Measurements from ENCODE around the gene TEAD1. TPM values are rescaled to one million over a fixed set of nuclear protein-coding genes. Genes with fewer than 3 reads are reported as not detected.

Gene TEAD1
- polyA plus RNA-seq, 1 experiment, result 113 TPM

GRCh38 chr11:12942157-12942556, 267.9 kb downstream of the TEAD1 start:
- DNase-seq (ENCODE audit: low read depth, low spot score), result no peak
- CTCF ChIA-PET, result interaction anchor here (1.0 kb wide), 1 partner anchor 443 kb away, joined by 3 read pairs; no protein-coding TSS in a partner anchor
- POLR2A ChIA-PET, result no interaction called here

DNA sequence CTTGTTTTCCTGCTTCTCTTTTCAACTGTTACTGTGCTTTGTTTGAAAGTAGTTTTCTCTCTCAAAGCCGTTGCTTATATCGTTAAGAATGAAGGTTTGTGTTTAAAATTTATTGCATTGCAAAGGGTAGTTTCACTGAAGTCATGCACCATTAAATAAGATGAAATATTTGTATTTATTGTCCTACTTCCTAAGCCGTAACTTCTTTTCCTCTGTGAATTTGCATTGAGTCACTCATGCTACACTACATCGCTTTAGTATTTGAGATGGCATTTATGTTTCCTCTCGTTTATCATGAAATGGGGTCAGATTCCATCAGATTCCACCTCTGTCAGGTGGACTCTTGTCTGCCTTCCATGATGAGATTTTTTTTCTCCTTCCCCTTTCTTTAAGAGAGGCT, 269.1 kb downstream of the TEAD1 start:
- TF ChIP-seq CTCF (IDR thresholded peaks at IDR 0.05; ENCODE audit: low read depth, low read length), result no peak
- ChIA-PET POLR2A (no interaction called here), CTCF (interaction anchor here (0.7 kb wide), 1 partner anchor 266 kb away, joined by 3 read pairs; no protein-coding TSS in a partner anchor)
- no peak for DNase-seq (ENCODE audit: low read depth, low spot score)
- no peaks in the 10 kb centered on the region for H3K9me3 ChIP-seq (ENCODE audit: control insufficient read depth, insufficient read depth, low read length)
- H3K4me3 ChIP-seq (ENCODE audit: low read depth, low read length), result no peak overlapping the region
- H3K27me3 ChIP-seq (ENCODE audit: control insufficient read depth, insufficient read depth, low read length), result no peaks in the 10 kb centered on the region
- no peak overlapping the region for H3K27ac ChIP-seq (ENCODE audit: low read depth, low read length)

More at GRCh38 chr11:12942157-12942556, 267.9 kb downstream of the TEAD1 start:
- Histone ChIP-seq H3K4me3 (ENCODE audit: low read depth, low read length) (no peak overlapping the region), H3K27ac (ENCODE audit: low read depth, low read length) (no peak overlapping the region), H3K9me3 (ENCODE audit: control insufficient read depth, insufficient read depth, low read length) (no peaks in the 10 kb centered on the region), H3K27me3 (ENCODE audit: control insufficient read depth, insufficient read depth, low read length) (no peaks in the 10 kb centered on the region)
- TF ChIP-seq CTCF (IDR thresholded peaks at IDR 0.05; ENCODE audit: low read depth, low read length), result no peak

- DNase-seq (ENCODE audit: low read depth, low spot score), result no peak
- ChIA-PET CTCF (interaction anchor here (0.8 to 1.0 kb wide), 2 partner anchors 19 to 31 kb away, joined by 3 read pairs; no protein-coding TSS in a partner anchor), POLR2A (no interaction called here)
- Histone ChIP-seq H3K4me3 (ENCODE audit: low read depth, low read length) (no peak overlapping the region), H3K27ac (ENCODE audit: low read depth, low read length) (no peak overlapping the region), H3K27me3 (ENCODE audit: control insufficient read depth, insufficient read depth, low read length) (no peaks in the 10 kb centered on the region), H3K9me3 (ENCODE audit: control insufficient read depth, insufficient read depth, low read length) (no peaks in the 10 kb centered on the region)
- TF ChIP-seq CTCF (IDR thresholded peaks at IDR 0.05; ENCODE audit: low read depth, low read length), result no peak
Observed at GRCh38 chr11:12944889-12945288, 270.7 kb downstream of the TEAD1 start.

DNA sequence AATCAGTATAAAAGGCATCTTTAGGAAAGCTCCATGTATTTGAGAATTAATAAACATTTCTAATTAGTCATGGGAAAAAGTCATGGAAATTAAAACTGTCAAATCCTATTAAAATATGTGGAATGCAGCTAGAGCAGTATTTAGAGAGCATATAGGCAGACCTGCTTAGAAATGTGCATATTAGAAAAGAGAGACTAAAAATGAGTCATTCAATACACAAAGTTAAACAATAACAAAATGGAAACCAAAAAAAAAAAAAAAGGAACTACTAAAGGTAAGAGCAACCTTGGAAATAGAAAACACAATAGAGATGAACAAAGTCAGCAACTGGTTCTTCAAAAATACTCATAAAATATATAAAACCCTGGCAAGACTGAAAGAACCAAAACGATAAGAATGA, 275.2 kb downstream of the TEAD1 start:
- H3K27ac ChIP-seq (ENCODE audit: low read depth, low read length), result no peak overlapping the region
- no peak for DNase-seq (ENCODE audit: low read depth, low spot score)
- H3K9me3 ChIP-seq (ENCODE audit: control insufficient read depth, insufficient read depth, low read length), result no peaks in the 10 kb centered on the region
- H3K4me3 ChIP-seq (ENCODE audit: low read depth, low read length), result no peak overlapping the region
- CTCF ChIA-PET, result interaction anchor here (2.9 kb wide), 1 partner anchor 14 kb away, joined by 8 read pairs; no protein-coding TSS in a partner anchor
- TF ChIP-seq CTCF (IDR thresholded peaks at IDR 0.05; ENCODE audit: low read depth, low read length), result no peak
- POLR2A ChIA-PET, result no interaction called here
- H3K27me3 ChIP-seq (ENCODE audit: control insufficient read depth, insufficient read depth, low read length), result no peaks in the 10 kb centered on the region

DNA sequence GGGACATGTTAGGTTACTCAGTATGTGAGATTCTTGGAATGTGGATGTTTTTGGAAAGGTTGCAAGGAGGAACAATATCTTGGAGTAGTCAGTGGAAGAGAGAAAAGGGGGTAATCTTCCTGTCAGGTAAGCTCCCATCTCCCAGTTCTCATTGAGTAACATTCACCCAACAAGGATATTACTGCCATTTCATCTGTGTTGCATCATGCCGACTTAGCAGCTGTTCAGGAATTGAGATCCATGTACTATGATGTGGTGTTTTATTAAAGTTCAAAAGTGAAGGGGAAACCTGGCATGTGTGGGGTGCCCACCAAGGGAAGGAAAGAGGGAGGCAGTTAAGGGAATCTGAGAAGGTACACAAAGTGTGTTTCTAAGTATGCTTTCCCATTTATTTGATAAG, 276.4 kb downstream of the TEAD1 start:
- CTCF ChIA-PET, result interaction anchor here (2.9 kb wide), 1 partner anchor 13 kb away, joined by 8 read pairs; no protein-coding TSS in a partner anchor
- H3K4me3 ChIP-seq (ENCODE audit: low read depth, low read length), result no peak overlapping the region
- no peaks in the 10 kb centered on the region for H3K9me3 ChIP-seq (ENCODE audit: control insufficient read depth, insufficient read depth, low read length)
- DNase-seq (ENCODE audit: low read depth, low spot score), result no peak
- no peak for TF ChIP-seq CTCF (IDR thresholded peaks at IDR 0.05; ENCODE audit: low read depth, low read length)
- H3K27ac ChIP-seq (ENCODE audit: low read depth, low read length), result no peak overlapping the region
- POLR2A ChIA-PET, result no interaction called here
- no peaks in the 10 kb centered on the region for H3K27me3 ChIP-seq (ENCODE audit: control insufficient read depth, insufficient read depth, low read length)

Measured in AG04450 (cell line).